ENCODE measurements around the gene RASGEF1C. TPM values are rescaled to one million over a fixed set of nuclear protein-coding genes. Genes with fewer than 3 reads are reported as not detected.

RASGEF1C gene
- total RNA-seq, 2 donors from 2014 or later, result 0.09 to 3.1 TPM

GRCh38 chr5:180074462-180074861, 134.5 kb downstream of the RASGEF1C start:
- Histone ChIP-seq H3K27ac (no peak overlapping the region), H3K9me3 (no peaks in the 10 kb centered on the region), H3K4me3 (no peak overlapping the region), H3K4me1 (replicated peaks) (no peaks in the 10 kb centered on the region), H3K36me3 (no peaks in the 10 kb centered on the region), H3K27me3 (replicated peaks; ENCODE audit: insufficient read depth) (no peaks in the 10 kb centered on the region)
- no peak for TF ChIP-seq POLR2AphosphoS5 (IDR thresholded peaks at IDR 0.05)
- TF ChIP-seq POLR2A (IDR thresholded peaks at IDR 0.05), result no peak
- no peak for TF ChIP-seq CTCF (IDR thresholded peaks at IDR 0.05)
- intact Hi-C loops (cut with DNase I), result loop anchor here (5.0 kb wide), 1 partner anchor 167 kb away; the partner anchor contains the start of gene TBC1D9B
- 73% methylated on average over 4 of the region's 4 CpGs for WGBS
- DNase-seq (ENCODE audit: low spot score), result no peak

DNA sequence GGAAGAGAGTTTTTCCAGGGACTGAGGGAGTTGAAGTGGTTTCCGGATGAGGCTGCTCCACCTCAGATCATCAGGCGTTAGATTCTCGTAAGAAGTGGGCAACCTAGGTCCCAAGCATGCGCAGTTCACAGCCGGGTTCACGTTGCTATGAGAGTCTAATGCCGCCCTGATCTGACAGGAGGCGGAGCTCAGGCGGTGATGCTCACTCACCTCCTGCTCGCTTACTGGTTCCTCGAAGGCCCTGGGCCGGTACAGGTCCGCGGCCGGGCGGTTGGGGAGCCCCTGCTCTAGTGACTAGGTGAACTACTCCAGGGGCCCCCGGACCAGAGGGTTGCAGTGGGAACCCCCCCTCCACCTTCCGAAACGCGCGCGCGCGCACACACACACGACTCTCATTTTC, 136.5 kb downstream of the RASGEF1C start:
- H3K27me3 ChIP-seq (replicated peaks; ENCODE audit: insufficient read depth), result no peaks in the 10 kb centered on the region
- TF ChIP-seq CTCF (IDR thresholded peaks at IDR 0.05) (no peak), POLR2A (IDR thresholded peaks at IDR 0.05) (no peak), POLR2AphosphoS5 (IDR thresholded peaks at IDR 0.05) (no peak)
- no peaks in the 10 kb centered on the region for H3K4me1 ChIP-seq (replicated peaks)
- H3K36me3 ChIP-seq, result no peaks in the 10 kb centered on the region
- intact Hi-C loops (cut with DNase I), result loop anchor here (5.0 kb wide), 1 partner anchor 165 kb away; the partner anchor contains the start of gene TBC1D9B
- 87% methylated on average over 25 of the region's 25 CpGs for WGBS
- DNase-seq (ENCODE audit: low spot score), result no peak
- H3K9me3 ChIP-seq, result no peaks in the 10 kb centered on the region
- no peak overlapping the region for H3K4me3 ChIP-seq
- H3K27ac ChIP-seq, result peak overlapping the region in 1 of 2 donors; percentile 95

GRCh38 chr5:180072256-180072548, 136.8 kb downstream of the RASGEF1C start:
- H3K9me3 ChIP-seq, result no peaks in the 10 kb centered on the region
- H3K4me3 ChIP-seq, result peak overlapping the region; percentile 86 to 92
- no peaks in the 10 kb centered on the region for H3K36me3 ChIP-seq
- H3K27ac ChIP-seq, result peak overlapping the region; percentile 95 to 96
- H3K27me3 ChIP-seq (replicated peaks; ENCODE audit: insufficient read depth), result no peaks in the 10 kb centered on the region
- intact Hi-C loops (cut with DNase I), result loop anchor here (5.0 kb wide), 1 partner anchor 165 kb away; the partner anchor contains the start of gene TBC1D9B
- TF ChIP-seq CTCF (IDR thresholded peaks at IDR 0.05), result no peak
- no peak for TF ChIP-seq POLR2A (IDR thresholded peaks at IDR 0.05)
- no peak for TF ChIP-seq POLR2AphosphoS5 (IDR thresholded peaks at IDR 0.05)
- DNase-seq (ENCODE audit: low spot score), result no peak
- no peaks in the 10 kb centered on the region for H3K4me1 ChIP-seq (replicated peaks)
- WGBS, result 15% methylated on average over 14 of the region's 14 CpGs

DNA sequence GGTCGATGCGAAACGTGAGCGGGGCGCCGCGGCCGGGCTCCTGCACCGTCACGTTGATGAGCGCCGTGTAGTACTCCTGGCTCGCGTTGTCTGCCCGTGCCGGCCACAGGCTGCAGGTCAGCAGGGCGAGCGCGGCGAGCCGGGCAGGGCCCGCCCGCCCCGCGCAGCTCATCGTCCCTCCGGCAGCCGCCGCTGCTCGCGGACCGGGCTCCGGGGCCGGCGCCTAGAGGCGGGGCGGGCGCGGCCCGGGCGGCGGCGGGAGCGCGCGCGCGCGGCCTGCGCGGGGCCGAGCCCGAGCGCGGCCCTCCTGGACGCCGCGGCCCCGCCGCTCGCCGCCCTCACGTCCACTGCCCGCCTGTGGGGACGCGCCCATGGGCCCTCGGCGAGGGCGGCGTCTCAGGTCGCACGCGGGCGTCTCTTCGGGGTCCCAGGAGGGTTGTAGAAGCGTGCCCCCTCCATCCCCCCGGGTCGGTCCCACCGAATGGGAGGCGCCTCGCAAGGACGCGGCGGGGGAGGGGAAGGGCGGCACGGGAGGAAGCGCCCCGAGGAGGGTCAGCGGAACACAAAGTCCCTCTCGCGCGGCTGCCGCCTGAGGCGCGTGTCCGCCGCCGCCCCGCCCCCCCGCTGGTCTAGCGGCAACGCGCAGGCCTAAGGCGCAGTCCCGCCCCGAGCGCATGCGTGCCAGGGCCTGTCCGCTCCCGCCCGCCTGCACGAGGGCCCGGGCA, 137.3 kb downstream of the RASGEF1C start, which contains the start of gene RNF130:
Gene RNF130 (minus strand): TSS at position 229 of the 725 bp plus-strand sequence. CDS start 57 bp downstream, at position 172.
- H3K4me3 ChIP-seq, result peak within 1 kb of the TSS; percentile 86 to 92
- TF ChIP-seq CTCF (IDR thresholded peaks at IDR 0.05) (peak in 1 of 4 experiments; percentile 29), POLR2AphosphoS5 (IDR thresholded peaks at IDR 0.05) (peak; percentile 72), POLR2A (IDR thresholded peaks at IDR 0.05) (peak; percentile 50)
- no peaks in the 10 kb centered on the region for H3K9me3 ChIP-seq
- intact Hi-C loops (cut with DNase I), result loop anchor here (5.0 kb wide), 1 partner anchor 164 kb away; the partner anchor contains the start of gene TBC1D9B
- H3K27me3 ChIP-seq (replicated peaks; ENCODE audit: insufficient read depth), result no peaks in the 10 kb centered on the region
- H3K27ac ChIP-seq, result peak within 1 kb of the TSS; percentile 95 to 96
- WGBS, result 1% methylated on average over 68 of the region's 113 CpGs
- no peaks in the 10 kb centered on the region for H3K4me1 ChIP-seq (replicated peaks)
- no peaks in the 10 kb centered on the region for H3K36me3 ChIP-seq
- DNase-seq (ENCODE audit: low spot score), result peak; percentile 90

All from prostate gland (tissue), 2 donors.